Measurements from ENCODE around the gene RPS6KA2. TPM values are rescaled to one million over a fixed set of nuclear protein-coding genes. Genes with fewer than 3 reads are reported as not detected.
"Not testable (repeated sequence)": the region's sequence is repeated elsewhere in the genome, so short reads cannot be mapped to it uniquely, and the experiment has no call there.

RPS6KA2 gene
- total RNA-seq, 1 donor from 2014 or later, result 4.9 TPM

DNA sequence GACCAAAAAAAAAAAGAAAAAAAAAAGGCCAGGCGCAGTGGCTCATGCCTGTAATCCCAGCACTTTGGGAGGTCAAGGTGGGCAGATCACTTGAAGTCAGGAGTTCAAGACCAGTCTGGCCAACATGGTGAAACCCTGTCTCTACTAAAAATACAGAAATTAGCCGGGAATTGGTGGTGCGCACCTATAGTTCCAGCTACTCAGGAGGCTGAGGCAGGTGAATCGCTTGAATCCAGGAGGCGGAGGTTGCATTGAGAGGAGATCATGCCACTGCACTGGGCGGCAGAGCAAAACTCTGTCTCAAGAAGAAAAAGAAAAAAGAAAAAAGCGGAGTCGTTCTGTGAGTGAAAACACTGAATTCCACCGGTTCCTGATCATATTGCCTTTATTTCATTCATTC lies 240.0 kb downstream of the RPS6KA2 start:
- intact Hi-C loops (cut with micrococcal nuclease), result not testable (repeated sequence)

GRCh38 chr6:166386111-166386510 lies 240.9 kb downstream of the RPS6KA2 start:
- intact Hi-C loops (cut with micrococcal nuclease), result no loop called here

DNA sequence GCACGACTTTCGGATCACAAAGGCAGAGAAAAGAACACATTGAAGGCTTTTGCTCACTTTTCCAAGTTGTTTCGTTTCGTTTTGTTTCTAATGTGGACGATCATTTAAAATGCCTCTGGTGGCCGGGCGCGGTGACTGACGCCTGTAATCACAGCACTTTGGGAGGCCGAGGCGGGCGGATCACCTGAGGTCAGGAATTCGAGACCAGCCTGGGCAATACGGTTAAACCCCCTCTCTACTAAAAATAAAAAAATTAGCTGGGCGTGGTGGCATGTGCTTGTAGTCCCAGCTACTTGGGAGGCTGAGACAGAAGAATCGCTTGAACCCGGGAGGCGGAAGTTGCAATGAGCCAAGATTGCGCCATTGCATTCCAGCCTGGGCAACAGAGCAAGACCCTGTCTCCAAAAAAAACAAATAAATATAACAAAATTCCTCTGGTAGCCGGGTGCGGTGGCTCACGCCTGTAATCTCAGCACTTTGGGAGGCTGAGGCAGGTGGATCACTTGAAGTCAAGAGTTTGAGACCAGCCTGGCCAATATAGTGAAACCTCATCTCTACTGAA lies 243.2 kb downstream of the RPS6KA2 start:
- intact Hi-C loops (cut with micrococcal nuclease), result loop anchor here (1.0 to 5.0 kb wide), 10 partner anchors 16 to 1442 kb away; partner anchors contain the start of genes AFDN, CEP43, RPS6KA2 and SFT2D1

- intact Hi-C loops (cut with micrococcal nuclease), result loop anchor here (1.0 to 5.0 kb wide), 10 partner anchors 17 to 1443 kb away; partner anchors contain the start of genes AFDN, CEP43, RPS6KA2 and SFT2D1
Observed at GRCh38 chr6:166382933-166383801, 243.9 kb downstream of the RPS6KA2 start, which contains the start of gene MPC1. TSS of gene MPC1 (minus strand) at chr6:166382940. CDS start at chr6:166382876, 64 bp downstream.

- intact Hi-C loops (cut with micrococcal nuclease), result loop anchor here (2.0 to 5.0 kb wide), 3 partner anchors 50 to 615 kb away; partner anchors contain the start of gene CEP43
Observed at GRCh38 chr6:166382500-166382932, 244.5 kb downstream of the RPS6KA2 start.

- intact Hi-C loops (cut with micrococcal nuclease), result loop anchor here (1.0 to 5.0 kb wide), 5 partner anchors 49 to 615 kb away; partner anchors contain the start of gene CEP43
Observed at GRCh38 chr6:166381733-166382499, 245.1 kb downstream of the RPS6KA2 start.

DNA sequence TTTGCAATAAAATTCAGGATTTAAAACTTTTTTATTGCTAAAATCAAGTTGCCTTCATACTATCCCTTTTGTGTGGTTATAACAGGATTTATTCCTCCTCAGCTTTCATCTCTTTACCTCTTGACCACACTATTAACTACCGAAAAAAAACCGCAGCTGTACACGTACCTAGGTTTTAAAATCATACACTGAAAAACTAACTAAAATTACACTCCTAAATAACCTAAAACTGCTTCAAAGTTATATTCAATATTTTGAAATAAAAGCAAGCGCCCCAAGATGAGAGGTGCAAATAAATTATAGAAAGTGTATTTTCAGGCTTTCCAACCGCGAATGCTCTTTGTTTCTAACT lies 245.7 kb downstream of the RPS6KA2 start:
- intact Hi-C loops (cut with micrococcal nuclease), result loop anchor here (1.0 to 5.0 kb wide), 3 partner anchors 68 to 616 kb away; partner anchors contain the start of gene CEP43

DNA sequence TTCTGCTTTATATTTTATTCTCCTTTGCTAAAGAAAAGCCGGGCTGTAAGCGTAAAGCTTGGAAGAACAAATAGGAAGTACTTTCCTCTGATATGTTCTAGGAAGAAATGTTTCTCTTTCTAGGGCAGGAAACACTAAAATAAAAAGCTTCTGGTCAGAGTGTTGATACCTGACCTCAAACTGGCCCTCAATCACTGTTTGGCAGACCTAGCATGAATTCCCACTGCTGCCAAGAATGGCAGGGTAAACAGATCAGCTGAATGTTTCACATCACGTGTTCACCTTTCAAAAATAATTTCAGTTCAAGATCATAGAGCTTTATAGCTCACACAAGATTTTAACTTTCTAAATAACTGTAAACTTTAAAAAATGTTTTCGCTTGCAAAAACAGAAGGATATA lies 247.3 kb downstream of the RPS6KA2 start:
- intact Hi-C loops (cut with micrococcal nuclease), result loop anchor here (5.0 kb wide), 1 partner anchor 618 kb away; the partner anchor contains the start of gene CEP43

DNA sequence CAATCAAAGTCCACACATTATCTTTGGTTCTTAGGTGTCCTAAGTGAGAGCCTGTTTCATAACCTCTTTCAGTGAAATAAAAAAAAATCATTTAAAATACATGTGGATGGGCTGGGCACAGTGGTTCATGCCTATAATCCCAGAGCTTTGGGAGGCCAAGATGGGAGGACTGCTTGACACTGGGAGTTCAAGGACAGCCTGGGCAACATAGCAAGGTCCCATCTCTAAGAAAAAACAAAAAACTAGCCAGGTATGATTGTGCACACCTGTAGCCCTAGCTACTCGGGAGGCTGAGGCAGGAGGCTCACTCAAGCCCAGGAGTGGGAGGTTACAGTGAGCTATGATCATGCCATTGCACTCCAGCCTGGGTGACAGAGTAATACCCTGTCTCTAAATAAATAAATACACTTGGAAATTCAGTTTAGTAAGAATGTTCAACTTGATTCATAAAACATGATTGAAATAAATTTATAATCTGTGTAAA lies 247.9 kb downstream of the RPS6KA2 start:
- intact Hi-C loops (cut with micrococcal nuclease), result no loop called here

DNA sequence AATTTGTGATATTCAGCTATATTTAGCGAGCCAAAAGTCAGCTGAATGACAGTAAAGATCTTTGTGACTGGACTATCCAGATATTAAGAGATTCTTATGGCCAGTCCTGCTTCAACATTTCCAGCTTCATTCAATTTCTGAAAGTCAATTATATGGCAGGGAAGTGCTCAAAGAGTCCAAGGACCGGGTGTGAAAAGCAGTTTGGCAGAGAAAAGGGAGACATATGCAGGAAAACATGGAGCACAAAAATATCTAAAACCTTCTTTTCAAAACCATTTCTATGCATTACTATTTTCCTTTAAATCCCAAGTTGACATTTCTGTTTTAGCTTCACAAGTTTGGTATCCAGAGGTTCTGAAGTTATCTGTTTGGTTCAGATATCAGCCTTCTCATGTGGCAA lies 249.3 kb downstream of the RPS6KA2 start:
- intact Hi-C loops (cut with micrococcal nuclease), result no loop called here

DNA sequence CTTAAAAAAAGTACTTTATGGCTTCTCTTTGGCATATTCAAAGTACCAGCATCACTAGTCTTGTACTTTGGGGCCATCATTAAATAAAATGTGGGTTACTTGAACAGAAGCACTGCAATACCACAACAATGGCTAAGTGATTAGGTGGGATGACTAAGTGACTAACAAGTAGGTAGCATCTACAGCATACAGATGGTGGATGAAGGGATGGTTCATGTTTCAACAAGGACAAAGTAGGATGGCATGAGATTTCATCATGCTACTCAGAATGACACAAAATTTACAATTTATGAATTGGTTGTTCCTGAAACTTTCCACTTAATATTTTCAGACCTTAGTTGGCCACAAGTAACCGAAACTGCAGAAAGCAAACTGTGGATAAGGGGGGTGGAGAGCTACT lies 252.0 kb downstream of the RPS6KA2 start:
- intact Hi-C loops (cut with micrococcal nuclease), result no loop called here

- intact Hi-C loops (cut with micrococcal nuclease), result no loop called here
Observed at GRCh38 chr6:166370489-166370888, 256.6 kb downstream of the RPS6KA2 start.

- intact Hi-C loops (cut with micrococcal nuclease), result no loop called here
Observed at GRCh38 chr6:166369782-166370181, 257.3 kb downstream of the RPS6KA2 start.

DNA sequence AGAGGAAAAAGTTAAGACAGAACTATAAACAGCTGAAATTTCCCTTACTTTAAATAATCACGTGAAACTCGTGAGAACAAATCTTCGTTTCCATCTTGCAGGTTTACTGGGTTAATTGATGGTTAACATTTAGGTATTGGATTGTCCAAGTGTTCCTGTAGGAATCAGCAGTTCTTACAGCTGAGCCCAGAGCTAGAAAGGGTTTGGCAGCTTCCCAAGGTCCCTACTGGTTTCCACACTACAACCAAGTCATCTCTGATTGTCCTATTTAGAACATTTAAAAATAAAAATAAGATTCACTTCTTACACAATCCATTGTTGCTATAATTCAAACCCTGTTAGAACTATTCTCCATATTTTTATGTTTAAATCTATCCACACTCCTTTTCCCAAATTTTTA lies 260.1 kb downstream of the RPS6KA2 start:
- intact Hi-C loops (cut with micrococcal nuclease), result loop anchor here (2.0 kb wide), 1 partner anchor 16 kb away; no protein-coding TSS in a partner anchor

DNA sequence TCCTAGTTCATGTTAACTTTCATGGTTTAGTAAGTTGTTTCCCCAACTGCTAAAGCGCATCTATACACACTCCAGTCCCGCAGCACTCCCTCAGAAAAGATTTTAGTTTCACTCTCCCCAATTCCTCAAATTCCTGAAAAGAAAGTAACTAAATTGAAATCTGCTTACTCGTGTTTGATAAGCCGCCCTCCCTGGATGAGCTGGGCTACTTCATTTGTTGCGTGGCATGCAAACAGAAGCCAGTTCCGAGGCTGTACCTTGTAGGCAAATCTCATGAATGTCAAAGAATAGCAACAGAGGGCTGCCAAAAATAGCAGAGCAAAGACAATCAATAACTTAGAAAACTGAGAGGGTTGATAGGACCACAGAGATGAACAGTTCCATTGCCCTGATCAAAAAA lies 261.2 kb downstream of the RPS6KA2 start:
- intact Hi-C loops (cut with micrococcal nuclease), result loop anchor here (2.0 kb wide), 1 partner anchor 15 kb away; no protein-coding TSS in a partner anchor

DNA sequence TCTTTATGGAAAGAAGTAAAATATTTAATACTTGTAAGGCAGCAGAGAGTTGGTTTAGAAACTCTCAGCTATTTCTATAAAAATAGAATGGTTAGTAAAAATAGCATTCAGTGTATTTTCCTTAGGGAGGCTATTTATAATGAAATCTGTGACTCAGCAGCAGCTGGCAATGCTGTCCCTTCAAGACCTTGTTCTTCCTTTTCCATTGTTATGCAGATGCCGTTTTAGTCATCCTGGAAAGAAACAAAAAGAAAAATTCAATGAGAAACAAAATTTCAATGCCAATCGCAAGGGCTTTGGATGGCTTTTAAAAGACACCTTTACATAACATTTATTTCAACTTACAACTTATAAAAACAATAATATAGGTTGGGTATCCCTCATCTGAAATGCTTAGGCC lies 261.8 kb downstream of the RPS6KA2 start:
- intact Hi-C loops (cut with micrococcal nuclease), result no loop called here

DNA sequence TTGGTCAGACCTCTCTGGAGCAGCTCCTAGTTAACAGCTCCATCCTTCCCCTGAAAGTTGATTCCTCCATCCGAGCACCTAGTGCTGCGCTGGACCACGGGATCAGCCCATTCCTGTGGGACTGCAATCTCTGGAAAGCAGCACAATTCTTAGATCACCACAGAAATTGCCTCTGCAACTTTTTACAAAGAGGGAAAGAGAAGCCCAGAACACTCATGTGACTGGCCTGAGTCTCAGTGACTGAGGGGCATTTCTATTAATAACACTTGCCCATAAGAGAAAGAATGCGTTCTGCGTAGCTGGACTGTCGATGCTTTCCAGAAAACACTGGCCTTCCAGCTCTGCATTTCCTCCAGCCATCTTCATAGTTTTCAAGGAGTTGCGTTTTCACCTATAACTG lies 262.6 kb downstream of the RPS6KA2 start:
- intact Hi-C loops (cut with micrococcal nuclease), result no loop called here

GRCh38 chr6:166362427-166362826 lies 264.6 kb downstream of the RPS6KA2 start:
- intact Hi-C loops (cut with micrococcal nuclease), result not testable (repeated sequence)

- intact Hi-C loops (cut with micrococcal nuclease), result no loop called here
Observed at GRCh38 chr6:166361077-166361429, 266.0 kb downstream of the RPS6KA2 start.

DNA sequence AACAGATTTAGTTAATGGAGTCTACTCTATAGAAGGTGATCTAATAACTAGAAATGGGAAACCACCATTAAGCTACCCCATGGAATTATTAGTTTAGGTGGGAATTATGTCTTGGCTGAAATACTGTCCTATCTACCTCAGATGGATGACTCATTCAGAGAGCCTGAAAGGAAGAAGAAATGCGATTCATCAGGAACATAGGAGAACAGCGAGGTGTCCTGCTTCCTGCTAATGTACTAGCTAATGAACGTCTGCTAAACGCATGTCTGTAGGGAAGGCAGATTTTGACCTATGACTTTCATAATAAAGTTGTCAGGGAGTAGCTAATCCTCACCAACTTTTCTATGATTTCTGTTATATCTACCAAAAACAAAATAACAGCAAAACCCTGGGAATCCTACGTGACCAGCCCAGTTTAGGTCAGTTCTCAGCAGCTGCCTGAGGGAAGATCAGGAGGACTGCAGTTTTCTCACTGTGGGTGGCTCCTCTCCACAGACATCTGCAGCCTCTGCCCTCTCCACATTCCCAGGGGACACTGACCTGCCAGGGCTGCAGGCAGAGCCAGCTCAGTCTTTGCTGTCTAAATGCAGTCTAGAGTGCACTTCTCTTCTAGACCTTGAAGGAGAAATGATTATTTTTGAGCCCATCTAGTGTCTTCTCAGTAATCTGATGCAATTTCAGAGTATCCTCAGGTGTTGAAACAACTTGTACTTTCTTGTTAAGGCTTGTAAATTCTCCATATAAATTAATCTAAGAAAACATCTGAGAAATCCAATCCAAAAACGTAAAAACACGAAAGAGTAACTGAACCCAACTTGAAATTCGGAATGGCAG lies 266.6 kb downstream of the RPS6KA2 start:
- intact Hi-C loops (cut with micrococcal nuclease), result no loop called here
